Activated gamma-delta T cell treated with anti-CD3 and anti-CD28 coated beads, Interleukin-2, amount 50 U/mL, for 16 hours (primary cell): ENCODE measurements around the gene TK2.
"Not testable (repeated sequence)": the region's sequence is repeated elsewhere in the genome, so short reads cannot be mapped to it uniquely, and the experiment has no call there.

Experiments
- DNase-seq: peaks from one replicate; pipeline ENCODE4 v3.0.0-alpha.2; 2020; ENCODE audit warnings: low read depth

The TK2 gene

DNA sequence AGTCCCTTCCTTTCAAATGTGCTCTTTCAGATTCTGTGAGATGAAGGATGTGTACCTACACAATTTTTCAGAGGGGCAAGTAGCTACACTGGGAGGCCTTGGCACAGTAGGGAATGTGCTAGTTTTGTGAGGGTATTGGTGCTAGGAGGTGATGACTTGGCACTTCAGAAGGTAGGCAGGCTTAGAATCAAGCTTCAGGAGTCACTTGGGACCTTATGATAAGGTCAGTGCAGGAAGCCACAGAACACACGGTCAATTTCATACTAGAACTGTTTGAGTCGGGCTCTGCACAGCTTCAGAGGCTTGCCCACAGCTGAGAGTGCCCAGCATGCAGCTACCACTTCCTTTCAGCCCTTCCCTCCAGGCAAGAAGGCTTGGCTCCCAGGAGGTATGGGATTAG, 22.4 kb upstream of the TK2 start:
- DNase-seq: no peak

GRCh38 chr16:66569827-66570405, 20.0 kb upstream of the TK2 start:
- no peak for DNase-seq

DNA sequence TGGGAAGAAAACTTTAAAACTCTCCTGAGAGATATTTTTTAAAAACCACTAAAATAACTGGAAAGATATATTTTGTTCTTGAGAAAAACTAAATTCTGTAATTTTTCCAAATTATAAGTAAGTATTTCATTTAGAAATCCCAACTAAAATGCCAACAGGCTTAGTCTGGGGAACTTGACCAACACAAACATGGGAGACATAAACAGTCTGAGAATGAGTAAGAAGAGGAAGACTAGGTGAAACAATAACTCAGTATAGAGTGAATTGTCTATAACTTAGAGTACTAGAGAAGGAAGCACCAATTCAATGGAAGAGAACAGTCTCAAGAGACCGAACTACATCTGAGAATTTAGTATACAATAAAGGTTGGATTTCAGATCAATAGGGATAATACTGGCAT, 19.2 kb upstream of the TK2 start:
- no peak for DNase-seq

DNA sequence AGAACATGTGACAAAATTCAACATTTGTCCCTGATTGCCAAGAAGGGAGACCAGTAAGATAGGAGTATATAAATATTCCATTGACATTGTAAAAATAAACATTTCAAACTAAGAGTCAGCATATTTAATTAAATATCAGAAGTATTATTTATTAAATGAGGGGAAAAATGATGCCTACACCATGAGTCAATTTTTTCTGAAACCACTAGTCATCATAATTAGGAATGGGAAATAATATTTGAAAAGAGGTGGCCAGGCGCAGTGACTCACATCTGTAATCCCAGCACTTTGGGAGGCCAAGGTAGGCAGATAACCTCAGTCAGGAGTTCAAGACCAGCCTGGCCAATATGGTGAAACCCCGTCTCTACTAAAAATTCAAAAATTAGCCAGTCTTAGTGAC, 18.4 kb upstream of the TK2 start:
- no peak for DNase-seq

- not testable (repeated sequence) for DNase-seq
These were observed 17.3 kb upstream of the TK2 start for GRCh38 chr16:66567270-66567669.

- no peak for DNase-seq
These were observed 16.4 kb upstream of the TK2 start, which contains the start of gene CMTM1 for GRCh38 chr16:66566051-66566901. TSS of gene CMTM1 (plus strand) at chr16:66566439. CDS start at chr16:66566514, 75 bp downstream.

- no peak for DNase-seq
These were observed 13.8 kb upstream of the TK2 start for GRCh38 chr16:66563574-66564334.

DNA sequence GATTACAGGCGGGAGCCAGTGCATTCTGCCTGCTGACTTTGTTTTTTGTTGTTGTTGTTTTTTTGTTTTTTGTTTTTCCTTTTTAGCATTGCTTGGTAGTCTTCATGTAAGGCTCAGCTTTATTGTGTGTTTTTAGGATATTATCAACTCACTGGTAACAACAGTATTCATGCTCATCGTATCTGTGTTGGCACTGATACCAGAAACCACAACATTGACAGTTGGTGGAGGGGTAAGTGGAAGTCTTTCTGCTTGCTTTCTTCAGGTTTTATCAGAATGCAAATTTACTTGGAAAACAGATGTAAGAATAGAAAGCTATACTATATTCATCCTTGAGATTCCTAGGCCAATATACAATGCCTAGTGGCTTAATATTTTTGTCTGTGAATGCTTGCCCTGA, 13.1 kb upstream of the TK2 start:
- DNase-seq: no peak

GRCh38 chr16:66562409-66562808, 12.5 kb upstream of the TK2 start:
- DNase-seq: no peak

GRCh38 chr16:66561381-66562080, 11.6 kb upstream of the TK2 start:
- no peak for DNase-seq

DNA sequence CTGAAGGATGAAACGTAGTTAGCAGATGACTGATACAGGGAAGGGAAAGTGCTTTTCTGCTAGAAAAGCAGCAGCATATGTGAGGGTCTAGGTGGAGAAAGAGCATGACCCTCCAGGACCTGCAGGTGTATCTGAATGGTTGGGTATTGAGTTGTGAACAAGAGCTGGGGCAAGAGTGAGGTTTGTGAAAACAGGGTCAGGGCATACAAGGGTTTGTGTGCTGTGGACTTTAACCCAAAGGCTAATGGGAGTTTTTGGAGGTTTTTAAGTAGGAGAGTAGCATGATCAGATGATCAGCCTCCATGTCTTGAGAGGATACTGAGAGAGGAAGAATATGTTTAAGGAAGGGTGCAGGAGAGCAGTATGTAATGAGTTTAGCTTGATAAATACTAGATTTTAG, 10.2 kb upstream of the TK2 start:
- no peak for DNase-seq

DNA sequence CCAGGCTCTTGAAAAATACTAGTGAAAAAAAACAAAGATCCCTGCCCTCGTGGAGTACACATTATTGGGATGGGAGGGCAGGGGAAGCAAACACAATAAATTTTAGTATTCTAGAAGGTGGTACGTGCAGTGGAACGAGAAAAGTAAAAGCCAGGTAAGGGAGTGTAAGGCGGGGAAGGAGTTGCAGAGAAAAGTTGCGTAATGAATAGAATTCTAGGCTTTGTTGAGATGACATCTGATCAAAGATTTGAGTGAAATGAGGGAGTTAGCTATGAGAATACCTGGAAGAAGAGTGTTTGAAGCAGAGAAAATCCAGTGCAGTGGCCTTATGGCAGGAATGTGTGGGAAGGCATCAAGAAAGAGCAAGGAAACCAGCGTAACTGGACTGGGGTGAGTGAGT, 4.6 kb upstream of the TK2 start:
- DNase-seq: no peak

- no peak for DNase-seq
These were observed 4.1 kb upstream of the TK2 start for GRCh38 chr16:66554021-66554420.

GRCh38 chr16:66553223-66553622, 3.3 kb upstream of the TK2 start:
- DNase-seq: no peak

DNA sequence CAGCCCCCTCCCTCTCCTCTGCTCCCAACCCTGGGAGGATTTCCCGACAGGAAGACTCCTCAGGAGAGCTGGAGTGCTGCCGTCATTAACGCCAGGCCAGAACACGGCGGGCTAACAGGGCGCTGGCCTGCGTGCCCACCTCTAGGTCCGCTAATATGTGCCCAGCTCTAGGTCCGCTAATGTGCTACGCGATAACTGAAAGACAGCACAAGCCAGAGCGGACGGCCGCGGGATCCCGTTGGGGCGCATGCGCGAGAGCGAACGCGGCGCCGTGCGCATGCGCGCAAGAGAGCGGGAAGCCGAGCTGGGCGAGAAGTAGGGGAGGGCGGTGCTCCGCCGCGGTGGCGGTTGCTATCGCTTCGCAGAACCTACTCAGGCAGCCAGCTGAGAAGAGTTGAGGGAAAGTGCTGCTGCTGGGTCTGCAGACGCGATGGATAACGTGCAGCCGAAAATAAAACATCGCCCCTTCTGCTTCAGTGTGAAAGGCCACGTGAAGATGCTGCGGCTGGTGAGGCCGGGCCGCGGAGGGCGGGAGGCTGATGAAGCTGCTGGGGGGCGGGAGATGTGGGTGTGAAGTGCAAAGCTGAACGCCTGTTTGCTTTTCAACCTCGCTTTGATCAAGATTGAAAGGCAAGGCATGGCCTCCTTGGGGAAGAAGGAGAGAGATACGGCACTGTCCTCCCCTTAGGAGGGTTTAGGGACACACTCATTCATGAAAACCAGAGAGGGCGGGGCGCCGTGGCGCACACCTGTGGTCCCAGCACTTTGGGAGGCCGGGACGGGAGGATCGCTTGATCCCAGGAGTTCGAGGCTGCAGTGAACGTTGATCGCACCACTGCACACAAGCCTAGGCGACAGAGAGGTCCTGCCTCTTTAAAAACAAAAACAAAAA, 2.6 kb upstream of the TK2 start, which contains the start of gene CKLF:
Gene CKLF (plus strand): TSS at position 291 of the 892 bp plus-strand sequence. CDS start 140 bp downstream, at position 431.
- peak; percentile 80 for DNase-seq

GRCh38 chr16:66551788-66552285, 1.9 kb upstream of the TK2 start:
- no peak for DNase-seq

DNA sequence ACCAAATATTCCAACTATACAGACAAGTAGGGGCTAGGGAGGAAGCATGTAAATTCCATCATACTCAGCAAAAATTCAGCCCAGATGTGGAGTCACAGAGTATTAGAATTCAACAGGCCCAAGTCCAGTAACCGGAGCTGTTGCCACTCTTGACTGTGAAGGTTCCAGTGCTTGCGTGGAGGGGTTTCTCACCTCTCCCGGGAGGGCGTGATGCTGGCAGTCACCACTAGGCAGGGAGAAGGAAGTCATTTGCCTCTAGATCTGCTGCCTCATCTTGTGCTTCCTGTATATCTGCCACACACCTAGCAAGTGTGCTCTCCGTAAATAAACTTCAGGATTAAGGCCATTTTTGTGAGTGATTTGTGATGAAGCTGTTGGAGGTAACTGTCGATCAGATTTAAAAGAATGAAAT, 1.4 kb upstream of the TK2 start:
- DNase-seq: peak; percentile 38

- DNase-seq: no peak
These were observed 1.1 kb downstream of the TK2 start for GRCh38 chr16:66548868-66549267.

- no peak for DNase-seq
These were observed 1.9 kb downstream of the TK2 start for GRCh38 chr16:66548068-66548467.

DNA sequence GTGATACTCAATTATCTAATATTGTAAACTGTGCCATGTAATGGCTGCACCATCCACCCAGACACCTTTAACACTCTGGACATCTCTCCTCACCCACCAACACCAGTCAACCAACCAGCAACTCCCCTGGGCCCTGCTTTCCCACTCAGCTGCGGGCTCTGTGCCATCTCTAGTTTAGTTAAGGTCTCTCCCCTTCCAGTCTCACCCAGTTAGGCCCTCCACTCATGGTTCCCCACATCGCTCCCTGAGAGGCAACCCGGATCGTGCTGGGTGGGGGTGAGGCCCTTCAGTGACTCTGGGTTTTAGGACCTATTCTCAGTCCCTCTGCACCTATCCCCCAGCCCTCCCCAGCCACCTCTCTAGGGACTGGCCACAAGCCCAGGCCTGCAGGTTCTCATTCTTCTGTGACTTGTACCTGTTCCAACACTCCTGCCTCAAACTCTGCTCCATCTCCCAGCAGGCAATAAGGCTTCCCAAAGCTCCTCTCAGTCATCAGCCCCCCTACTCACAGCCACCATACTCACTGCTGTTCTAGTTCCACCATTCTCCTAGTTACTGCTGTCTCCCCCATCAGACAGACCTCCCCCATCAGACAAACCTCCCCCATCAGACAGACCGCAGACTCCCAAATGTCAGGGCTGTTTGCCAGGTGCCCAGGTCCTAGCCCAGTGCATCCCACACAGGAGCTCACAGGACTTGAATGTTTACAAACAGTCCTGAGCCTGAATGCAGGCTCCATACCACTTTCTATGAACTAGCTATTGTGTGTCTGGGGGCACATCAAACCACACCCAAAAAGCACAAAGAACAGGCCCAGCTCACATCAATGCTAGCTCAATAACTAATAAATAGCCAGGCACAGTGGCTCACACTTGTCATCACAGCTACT, 2.6 kb downstream of the TK2 start:
- no peak for DNase-seq
